Measurements from ENCODE around the gene PTPRK.

The PTPRK gene

DNA sequence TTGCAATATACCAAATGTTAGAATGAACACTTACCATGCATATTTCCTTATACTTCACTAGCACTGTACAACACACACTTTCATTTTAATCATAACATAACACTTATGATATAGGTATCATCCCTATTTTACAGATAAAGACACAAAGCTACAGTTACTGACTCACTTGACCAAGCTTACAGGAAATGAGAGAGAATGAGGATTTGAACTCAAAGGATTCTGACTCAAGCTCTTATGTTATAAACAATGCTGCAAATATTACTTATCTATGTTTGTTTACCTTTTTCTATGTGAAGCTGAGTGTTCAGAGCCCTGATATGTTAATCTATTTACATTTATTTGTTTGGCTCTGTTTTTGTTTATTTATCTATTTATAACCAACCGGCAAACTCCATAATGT, 245.4 kb downstream of the PTPRK start:
- H3K9me3 Mint-ChIP-seq, result no peaks in the 10 kb centered on the region
- no peak overlapping the region for H3K4me3 Mint-ChIP-seq
- TF ChIP-seq, protein P1, sequence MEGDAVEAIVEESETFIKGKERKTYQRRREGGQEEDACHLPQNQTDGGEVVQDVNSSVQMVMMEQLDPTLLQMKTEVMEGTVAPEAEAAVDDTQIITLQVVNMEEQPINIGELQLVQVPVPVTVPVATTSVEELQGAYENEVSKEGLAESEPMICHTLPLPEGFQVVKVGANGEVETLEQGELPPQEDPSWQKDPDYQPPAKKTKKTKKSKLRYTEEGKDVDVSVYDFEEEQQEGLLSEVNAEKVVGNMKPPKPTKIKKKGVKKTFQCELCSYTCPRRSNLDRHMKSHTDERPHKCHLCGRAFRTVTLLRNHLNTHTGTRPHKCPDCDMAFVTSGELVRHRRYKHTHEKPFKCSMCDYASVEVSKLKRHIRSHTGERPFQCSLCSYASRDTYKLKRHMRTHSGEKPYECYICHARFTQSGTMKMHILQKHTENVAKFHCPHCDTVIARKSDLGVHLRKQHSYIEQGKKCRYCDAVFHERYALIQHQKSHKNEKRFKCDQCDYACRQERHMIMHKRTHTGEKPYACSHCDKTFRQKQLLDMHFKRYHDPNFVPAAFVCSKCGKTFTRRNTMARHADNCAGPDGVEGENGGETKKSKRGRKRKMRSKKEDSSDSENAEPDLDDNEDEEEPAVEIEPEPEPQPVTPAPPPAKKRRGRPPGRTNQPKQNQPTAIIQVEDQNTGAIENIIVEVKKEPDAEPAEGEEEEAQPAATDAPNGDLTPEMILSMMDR (IDR thresholded peaks at IDR 0.05; ENCODE audit: unreplicated experiment in 3 of 3), result no peak
- H3K36me3 Mint-ChIP-seq (ENCODE audit: low read depth), result peaks cover 4% of the 10 kb centered on the region
- H3K27ac Mint-ChIP-seq, result no peak overlapping the region
- no peaks in the 10 kb centered on the region for H3K27me3 Mint-ChIP-seq (ENCODE audit: low read depth)
- H3K4me1 Mint-ChIP-seq, result peaks cover 26% of the 10 kb centered on the region

DNA sequence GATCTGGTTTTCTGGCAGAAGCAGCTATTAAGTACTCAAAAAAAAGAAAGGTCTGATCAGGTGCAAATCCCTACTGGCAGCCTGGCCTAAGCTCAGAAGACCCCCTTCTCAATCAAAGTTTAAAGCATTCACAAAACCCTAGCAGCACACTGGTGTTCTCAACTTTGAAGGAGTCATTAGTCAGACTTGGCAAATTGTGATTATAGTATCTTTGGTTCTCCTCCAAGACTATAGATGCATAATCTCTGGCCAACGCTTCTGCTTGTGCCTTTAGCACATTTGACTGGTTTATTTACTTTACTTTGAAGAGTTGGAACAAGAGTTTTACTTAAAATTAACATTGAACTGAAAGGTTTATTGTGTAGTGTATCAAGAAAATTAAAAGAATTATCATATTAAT, 248.9 kb downstream of the PTPRK start:
- Mint-ChIP-seq H3K9me3 (no peaks in the 10 kb centered on the region), H3K4me1 (peaks cover 3% of the 10 kb centered on the region), H3K27ac (no peak overlapping the region), H3K27me3 (ENCODE audit: low read depth) (no peaks in the 10 kb centered on the region), H3K4me3 (no peak overlapping the region), H3K36me3 (ENCODE audit: low read depth) (peaks cover 4% of the 10 kb centered on the region)
- TF ChIP-seq, protein P1 (IDR thresholded peaks at IDR 0.05; ENCODE audit: unreplicated experiment in 3 of 3), result no peak

GRCh38 chr6:128271011-128271410, 249.4 kb downstream of the PTPRK start:
- Mint-ChIP-seq H3K4me3 (no peak overlapping the region), H3K36me3 (ENCODE audit: low read depth) (peaks cover 5% of the 10 kb centered on the region), H3K27ac (no peak overlapping the region), H3K9me3 (no peaks in the 10 kb centered on the region), H3K27me3 (ENCODE audit: low read depth) (no peaks in the 10 kb centered on the region), H3K4me1 (no peaks in the 10 kb centered on the region)
- TF ChIP-seq, protein P1 (IDR thresholded peaks at IDR 0.05; ENCODE audit: unreplicated experiment in 3 of 3), result no peak

GRCh38 chr6:128266946-128267345, 253.5 kb downstream of the PTPRK start:
- H3K36me3 Mint-ChIP-seq (ENCODE audit: low read depth), result peaks cover 27% of the 10 kb centered on the region
- H3K27ac Mint-ChIP-seq, result no peak overlapping the region
- TF ChIP-seq, protein P1 (IDR thresholded peaks at IDR 0.05; ENCODE audit: unreplicated experiment in 3 of 3), result no peak
- no peaks in the 10 kb centered on the region for H3K9me3 Mint-ChIP-seq
- H3K4me1 Mint-ChIP-seq, result no peaks in the 10 kb centered on the region
- no peak overlapping the region for H3K4me3 Mint-ChIP-seq
- H3K27me3 Mint-ChIP-seq (ENCODE audit: low read depth), result no peaks in the 10 kb centered on the region

DNA sequence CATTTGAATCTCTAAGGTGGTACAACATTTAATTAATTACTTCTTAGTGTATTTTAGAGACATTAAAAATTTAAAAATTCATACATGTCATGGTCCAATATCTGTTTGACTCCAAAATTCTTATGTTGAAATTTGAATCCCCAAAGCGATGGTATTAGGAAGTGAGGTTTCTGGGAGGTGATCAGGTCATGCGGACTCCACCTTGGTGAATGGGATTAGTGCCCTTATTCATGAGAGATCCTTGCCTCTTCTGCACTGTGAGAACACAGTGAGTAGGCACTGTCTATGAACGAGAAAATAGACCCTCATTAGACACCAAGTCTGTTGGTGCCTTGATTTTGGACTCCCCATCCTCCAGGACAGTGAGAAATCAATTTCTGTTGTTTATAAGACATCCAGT, 254.7 kb downstream of the PTPRK start:
- Mint-ChIP-seq H3K27me3 (ENCODE audit: low read depth) (no peaks in the 10 kb centered on the region), H3K4me3 (no peak overlapping the region), H3K27ac (no peak overlapping the region), H3K9me3 (no peaks in the 10 kb centered on the region), H3K36me3 (ENCODE audit: low read depth) (peaks cover 27% of the 10 kb centered on the region), H3K4me1 (no peaks in the 10 kb centered on the region)
- TF ChIP-seq, protein P1 (IDR thresholded peaks at IDR 0.05; ENCODE audit: unreplicated experiment in 3 of 3), result no peak

- no peak overlapping the region for H3K27ac Mint-ChIP-seq
- TF ChIP-seq, protein P1 (IDR thresholded peaks at IDR 0.05; ENCODE audit: unreplicated experiment in 3 of 3), result no peak
- no peaks in the 10 kb centered on the region for H3K4me1 Mint-ChIP-seq
- no peaks in the 10 kb centered on the region for H3K9me3 Mint-ChIP-seq
- no peaks in the 10 kb centered on the region for H3K27me3 Mint-ChIP-seq (ENCODE audit: low read depth)
- H3K36me3 Mint-ChIP-seq (ENCODE audit: low read depth), result peaks cover 17% of the 10 kb centered on the region
- H3K4me3 Mint-ChIP-seq, result no peak overlapping the region
Measured at GRCh38 chr6:128259730-128260685, 260.4 kb downstream of the PTPRK start.

All from nephron (organoid).